ENCODE measurements around the gene TPSAB1.
"Not testable (repeated sequence)": the region's sequence is repeated elsewhere in the genome, so short reads cannot be mapped to it uniquely, and the experiment has no call there.

DNA sequence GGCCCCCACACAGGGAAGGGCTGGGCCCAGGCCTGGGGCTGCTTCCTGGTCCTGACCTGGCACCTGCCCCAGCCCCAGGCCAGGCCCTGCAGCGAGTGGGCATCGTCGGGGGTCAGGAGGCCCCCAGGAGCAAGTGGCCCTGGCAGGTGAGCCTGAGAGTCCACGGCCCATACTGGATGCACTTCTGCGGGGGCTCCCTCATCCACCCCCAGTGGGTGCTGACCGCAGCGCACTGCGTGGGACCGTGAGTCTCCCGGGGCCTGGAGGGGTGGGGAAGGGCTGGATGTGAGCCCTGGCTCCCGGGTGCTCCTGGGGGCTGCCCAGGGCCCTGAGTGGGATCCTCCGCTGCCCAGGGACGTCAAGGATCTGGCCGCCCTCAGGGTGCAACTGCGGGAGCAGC lies 576 bp downstream of the TPSAB1 start:
- TF ChIP-seq POLR2A (IDR thresholded peaks at IDR 0.05), result not testable (repeated sequence)
- TF ChIP-seq, protein P1, sequence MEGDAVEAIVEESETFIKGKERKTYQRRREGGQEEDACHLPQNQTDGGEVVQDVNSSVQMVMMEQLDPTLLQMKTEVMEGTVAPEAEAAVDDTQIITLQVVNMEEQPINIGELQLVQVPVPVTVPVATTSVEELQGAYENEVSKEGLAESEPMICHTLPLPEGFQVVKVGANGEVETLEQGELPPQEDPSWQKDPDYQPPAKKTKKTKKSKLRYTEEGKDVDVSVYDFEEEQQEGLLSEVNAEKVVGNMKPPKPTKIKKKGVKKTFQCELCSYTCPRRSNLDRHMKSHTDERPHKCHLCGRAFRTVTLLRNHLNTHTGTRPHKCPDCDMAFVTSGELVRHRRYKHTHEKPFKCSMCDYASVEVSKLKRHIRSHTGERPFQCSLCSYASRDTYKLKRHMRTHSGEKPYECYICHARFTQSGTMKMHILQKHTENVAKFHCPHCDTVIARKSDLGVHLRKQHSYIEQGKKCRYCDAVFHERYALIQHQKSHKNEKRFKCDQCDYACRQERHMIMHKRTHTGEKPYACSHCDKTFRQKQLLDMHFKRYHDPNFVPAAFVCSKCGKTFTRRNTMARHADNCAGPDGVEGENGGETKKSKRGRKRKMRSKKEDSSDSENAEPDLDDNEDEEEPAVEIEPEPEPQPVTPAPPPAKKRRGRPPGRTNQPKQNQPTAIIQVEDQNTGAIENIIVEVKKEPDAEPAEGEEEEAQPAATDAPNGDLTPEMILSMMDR (IDR thresholded peaks at IDR 0.05), result not testable (repeated sequence)

Measured in ovary (tissue), 3 donors.